8988T (cell line): ENCODE measurements around the gene MS4A8.

Experiments
- DNase-seq: peaks from one replicate; pipeline ENCODE4 v3.0.0; 2011

Gene MS4A8

GRCh38 chr11:60765355-60765754 lies 65.9 kb downstream of the MS4A8 start:
- DNase-seq, result no peak
